Neural cell (in vitro differentiated cells): ENCODE results near the gene GALK2. TPM values are rescaled to one million over a fixed set of nuclear protein-coding genes. Genes with fewer than 3 reads are reported as not detected.

Experiments used
- H2AFZ ChIP-seq: fragments of 200-600, 300-800 bp; sonication (generic), shearing (Covaris generic); 2 replicates; pipeline ENCODE4 v1.6.0; 2014; ENCODE audit warnings: low read depth, mild to moderate bottlenecking, antibody characterized with exemption, low read length, moderate library complexity
- H3F3A ChIP-seq: fragments of 200-600 bp; shearing (Covaris generic); 2 replicates; pipeline ENCODE4 v1.6.1; 2016; ENCODE audit warnings: mild to moderate bottlenecking, moderate library complexity, mixed read lengths, antibody characterized with exemption, low read length; ENCODE audit not compliant: insufficient read depth, poor library complexity, severe bottlenecking
- H3K27ac ChIP-seq: fragments of 200-600, 300-800 bp; sonication (generic), shearing (Covaris generic); 2 replicates; pipeline ENCODE4 v1.5.1; 2014; ENCODE audit warnings: mild to moderate bottlenecking, low read length, moderate library complexity
- H3K27me3 ChIP-seq: fragments of 300-800, 200-600 bp; sonication (generic), shearing (Covaris generic); 2 replicates; pipeline ENCODE4 v1.6.0; 2014; ENCODE audit warnings: mild to moderate bottlenecking, low read depth, low read length, moderate library complexity; ENCODE audit not compliant: insufficient read depth
- H3K36me3 ChIP-seq: fragments of 300-800, 200-600 bp; sonication (generic), shearing (Covaris generic); 2 replicates; pipeline ENCODE4 v1.5.1; 2014; ENCODE audit warnings: mild to moderate bottlenecking, antibody characterized with exemption, low read length, moderate library complexity; ENCODE audit not compliant: insufficient read depth
- H3K4me2 ChIP-seq: fragments of 300-800, 200-600 bp; sonication (generic), shearing (Covaris generic); 2 replicates; pipeline ENCODE4 v1.6.0; 2014; ENCODE audit warnings: mild to moderate bottlenecking, low read length
- H3K4me3 ChIP-seq: fragments of 300-800, 200-600 bp; sonication (generic), shearing (Covaris generic); 2 replicates; pipeline ENCODE4 v1.5.1; 2014; ENCODE audit warnings: mild to moderate bottlenecking, low read length, moderate library complexity
- H3K79me2 ChIP-seq: fragments of 200-600 bp; shearing (Covaris generic); replicated peaks from 2 replicates; pipeline ENCODE4 v1.6.0; 2014; ENCODE audit warnings: mild to moderate bottlenecking, low read length, moderate library complexity; ENCODE audit not compliant: insufficient read depth
- H3K9ac ChIP-seq: fragments of 300-800, 200-600 bp; sonication (generic), shearing (Covaris generic); 2 replicates; pipeline ENCODE4 v1.6.1; 2016; ENCODE audit warnings: mild to moderate bottlenecking, low read length, mixed read lengths
- H3K9me2 ChIP-seq: fragments of 200-600 bp; shearing (Covaris generic); 2 replicates; pipeline ENCODE4 v1.6.1; 2016; ENCODE audit warnings: mild to moderate bottlenecking, low read length, mixed read lengths; ENCODE audit not compliant: insufficient read depth
- H3K9me3 ChIP-seq: fragments of 200-600, 300-800 bp; sonication (generic), shearing (Covaris generic); 2 replicates; pipeline ENCODE4 v1.6.1; 2016; ENCODE audit warnings: mild to moderate bottlenecking, mixed run types, low read length, moderate library complexity, mixed read lengths
- H4K20me1 ChIP-seq: fragments of 200-600 bp; shearing (Covaris generic); 2 replicates; pipeline ENCODE4 v1.6.1; 2016; ENCODE audit warnings: mild to moderate bottlenecking, mixed run types; ENCODE audit not compliant: insufficient read depth
- CTCF ChIP-seq: fragments of 450-650 bp; IDR thresholded peaks from 2 replicates; pipeline ENCODE4 v1.5.1; 2014; ENCODE audit warnings: antibody characterized with exemption, mild to moderate bottlenecking, moderate library complexity; ENCODE audit not compliant: poor library complexity, severe bottlenecking
- EP300 ChIP-seq: fragments of 450-650 bp; conservative IDR thresholded peaks from 2 replicates; pipeline ENCODE4 v1.6.1; 2014; ENCODE audit warnings: antibody characterized with exemption, mild to moderate bottlenecking, moderate library complexity; ENCODE audit not compliant: poor library complexity, severe bottlenecking
- EZH2 ChIP-seq: fragments of 200-600, 300-800 bp; shearing (Covaris generic), sonication (generic); IDR thresholded peaks from 2 replicates; pipeline ENCODE4 v1.6.1; 2014; ENCODE audit warnings: antibody characterized with exemption, low read length, borderline replicate concordance, mild to moderate bottlenecking; ENCODE audit not compliant: insufficient read depth, poor library complexity, severe bottlenecking
- MXI1 ChIP-seq: fragments of 450-650 bp; conservative IDR thresholded peaks from 2 replicates; pipeline ENCODE4 v1.6.1; 2014; ENCODE audit warnings: antibody characterized with exemption, mild to moderate bottlenecking; ENCODE audit not compliant: poor library complexity, severe bottlenecking
- POLR2AphosphoS5 ChIP-seq: IDR thresholded peaks from 2 replicates; pipeline ENCODE4 v1.6.1; 2012
- RAD21 ChIP-seq: fragments of 450-650 bp; conservative IDR thresholded peaks from 2 replicates; pipeline ENCODE4 v1.6.1; 2014; ENCODE audit warnings: antibody characterized with exemption, mild to moderate bottlenecking, moderate library complexity
- REST ChIP-seq: IDR thresholded peaks from 2 replicates; pipeline ENCODE4 v1.6.1; 2012; ENCODE audit warnings: borderline replicate concordance
- SMC3 ChIP-seq: fragments of 450-650 bp; conservative IDR thresholded peaks from 2 replicates; pipeline ENCODE4 v1.6.1; 2014; ENCODE audit warnings: antibody characterized with exemption, mild to moderate bottlenecking, moderate library complexity; ENCODE audit not compliant: poor library complexity
- TAF1 ChIP-seq: IDR thresholded peaks from 2 replicates; pipeline ENCODE4 v1.6.1; 2012; ENCODE audit warnings: low read depth
- polyA plus RNA-seq: library from polyadenylated mRNA; depleted of rRNA; stranded (reverse); fragments of >200 nt; gene quantifications from 2 replicates; pipeline ENCODE4 v1.2.3, GENCODE V29; 2014

Gene GALK2
- polyA plus RNA-seq, 1 donor from 2014 or later, result 26.3 TPM

- Histone ChIP-seq H3K9ac (no peak overlapping the region), H3K9me2 (no peaks in the 10 kb centered on the region), H3K27me3 (no peaks in the 10 kb centered on the region), H3K36me3 (no peaks in the 10 kb centered on the region), H3K27ac (no peak overlapping the region), H3F3A (no peaks in the 10 kb centered on the region), H3K79me2 (no peaks in the 10 kb centered on the region), H3K4me3 (no peak overlapping the region), H3K4me2 (no peak overlapping the region), H2AFZ (no peak overlapping the region), H4K20me1 (no peaks in the 10 kb centered on the region), H3K9me3 (no peaks in the 10 kb centered on the region)
- TF ChIP-seq EP300 (no peak), CTCF (no peak), TAF1 (no peak), EZH2 (no peak)
Observed at GRCh38 chr15:49313650-49314049, 143.6 kb downstream of the GALK2 start.

- H3K36me3 ChIP-seq, result no peaks in the 10 kb centered on the region
- no peaks in the 10 kb centered on the region for H3F3A ChIP-seq
- H3K9me3 ChIP-seq, result no peaks in the 10 kb centered on the region
- no peaks in the 10 kb centered on the region for H4K20me1 ChIP-seq
- no peak overlapping the region for H2AFZ ChIP-seq
- no peaks in the 10 kb centered on the region for H3K27me3 ChIP-seq
- no peaks in the 10 kb centered on the region for H3K9me2 ChIP-seq
- no peaks in the 10 kb centered on the region for H3K79me2 ChIP-seq
- H3K4me2 ChIP-seq, result no peak overlapping the region
- H3K9ac ChIP-seq, result no peak overlapping the region
- TF ChIP-seq EP300, result no peak
- TF ChIP-seq RAD21, result no peak
- TF ChIP-seq SMC3, result no peak
- TF ChIP-seq TAF1, result no peak
- no peak for TF ChIP-seq POLR2AphosphoS5
- TF ChIP-seq EZH2, result no peak
- TF ChIP-seq CTCF, result no peak
- no peak for TF ChIP-seq REST
- no peak for TF ChIP-seq MXI1
- H3K27ac ChIP-seq, result no peak overlapping the region
- H3K4me3 ChIP-seq, result no peak overlapping the region
Observed at GRCh38 chr15:49314716-49315115, 144.7 kb downstream of the GALK2 start.
